ENCODE measurements around the gene GNAT2.

GNAT2 gene

DNA sequence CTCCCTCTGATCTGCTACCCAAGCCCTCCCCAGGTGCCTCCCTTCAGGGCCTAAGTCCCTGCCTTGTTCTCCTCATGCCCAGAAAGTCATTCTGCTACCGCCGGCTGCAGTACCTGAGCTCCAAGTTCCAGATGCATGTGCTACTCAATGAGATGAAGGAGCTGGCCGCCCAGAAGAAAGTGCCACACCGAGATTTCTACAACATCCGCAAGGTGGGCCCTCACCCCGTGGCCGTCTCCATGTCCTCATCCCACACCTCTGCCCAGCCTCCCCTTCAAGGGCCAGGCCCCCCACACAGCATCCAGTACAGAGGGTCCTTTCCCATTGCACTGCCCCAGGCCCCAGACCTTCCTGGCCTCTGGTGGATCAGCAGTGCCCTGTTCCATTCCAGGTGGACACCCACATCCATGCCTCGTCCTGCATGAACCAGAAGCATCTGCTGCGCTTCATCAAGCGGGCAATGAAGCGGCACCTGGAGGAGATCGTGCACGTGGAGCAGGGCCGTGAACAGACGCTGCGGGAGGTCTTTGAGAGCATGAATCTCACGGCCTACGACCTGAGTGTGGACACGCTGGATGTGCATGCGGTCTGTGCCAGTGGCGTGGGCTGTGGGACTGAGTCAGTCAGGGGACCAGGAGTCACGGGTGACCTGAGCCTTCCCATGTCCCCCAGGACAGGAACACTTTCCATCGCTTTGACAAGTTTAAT lies 8.4 kb upstream of the GNAT2 start:
- DNase-seq (ENCODE audit: low spot score) (no peak), FAIRE-seq (peak; percentile 78)

DNA sequence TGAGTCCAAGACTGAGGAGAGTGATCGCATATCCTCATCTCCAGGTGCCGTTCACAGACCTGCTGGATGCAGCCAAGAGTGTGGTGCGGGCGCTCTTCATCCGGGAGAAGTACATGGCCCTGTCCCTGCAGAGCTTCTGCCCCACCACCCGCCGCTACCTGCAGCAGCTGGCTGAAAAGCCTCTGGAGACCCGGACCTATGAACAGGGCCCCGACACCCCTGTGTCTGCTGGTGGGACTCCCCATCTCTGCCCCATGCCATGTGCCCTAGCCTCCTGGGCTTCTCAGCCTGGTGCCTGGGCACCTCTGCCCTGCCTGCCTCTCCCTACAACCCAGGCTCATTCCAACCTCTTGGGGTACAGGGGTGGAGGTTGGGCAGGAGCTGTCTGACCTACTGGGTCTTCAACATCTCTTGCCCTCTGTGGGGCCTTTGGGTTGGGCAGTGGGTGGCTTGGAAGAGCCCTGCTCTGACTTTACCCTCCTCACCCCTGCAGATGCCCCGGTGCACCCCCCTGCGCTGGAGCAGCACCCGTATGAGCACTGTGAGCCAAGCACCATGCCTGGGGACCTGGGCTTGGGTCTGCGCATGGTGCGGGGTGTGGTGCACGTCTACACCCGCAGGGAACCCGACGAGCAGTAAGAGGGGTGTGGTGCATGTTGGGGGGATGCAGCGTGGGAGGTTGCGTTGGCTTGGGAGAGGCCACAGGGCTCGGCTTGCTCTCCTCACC lies 7.4 kb upstream of the GNAT2 start:
- FAIRE-seq (no peak), DNase-seq (ENCODE audit: low spot score) (no peak)

DNA sequence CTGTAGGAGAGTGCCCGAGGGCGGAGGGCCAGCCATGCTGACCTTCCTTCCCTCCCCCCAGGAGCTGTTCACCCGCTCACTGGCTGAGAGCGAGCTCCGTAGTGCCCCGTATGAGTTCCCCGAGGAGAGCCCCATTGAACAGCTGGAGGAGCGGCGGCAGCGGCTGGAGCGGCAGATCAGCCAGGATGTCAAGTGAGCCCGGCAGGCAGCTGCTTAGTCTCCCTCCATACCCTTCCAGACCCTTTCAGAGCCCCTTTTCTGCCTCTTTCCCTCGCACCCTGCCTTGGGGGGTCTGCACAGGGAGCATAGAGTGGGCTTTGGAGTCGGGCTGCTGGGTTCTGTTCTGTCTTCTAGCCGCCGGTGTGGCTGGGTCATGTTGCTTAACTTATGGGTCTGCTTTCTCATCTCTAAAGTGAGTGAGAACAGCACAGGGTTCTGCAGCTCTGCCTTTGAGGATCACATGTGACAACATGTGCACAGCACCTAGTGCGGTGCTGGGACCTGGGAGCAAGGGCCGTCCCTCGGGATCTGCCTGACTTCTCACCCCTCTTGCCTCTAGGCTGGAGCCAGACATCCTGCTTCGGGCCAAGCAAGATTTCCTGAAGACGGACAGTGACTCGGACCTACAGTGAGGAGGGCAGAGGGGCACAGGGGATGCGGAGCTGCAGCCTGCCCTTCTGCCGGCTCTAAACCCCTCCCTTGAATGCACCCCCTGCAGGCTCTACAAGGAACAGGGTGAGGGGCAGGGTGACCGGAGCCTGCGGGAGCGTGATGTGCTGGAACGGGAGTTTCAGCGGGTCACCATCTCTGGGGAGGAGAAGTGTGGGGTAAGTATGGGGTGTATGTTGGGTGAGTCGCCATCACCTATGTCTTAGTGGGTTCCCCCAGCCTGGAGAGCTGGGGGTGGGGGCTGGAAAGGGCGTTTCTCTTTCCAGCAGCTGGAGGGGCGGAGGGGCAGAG lies 6.5 kb upstream of the GNAT2 start:
- FAIRE-seq, result no peak
- DNase-seq (ENCODE audit: low spot score), result no peak

DNA sequence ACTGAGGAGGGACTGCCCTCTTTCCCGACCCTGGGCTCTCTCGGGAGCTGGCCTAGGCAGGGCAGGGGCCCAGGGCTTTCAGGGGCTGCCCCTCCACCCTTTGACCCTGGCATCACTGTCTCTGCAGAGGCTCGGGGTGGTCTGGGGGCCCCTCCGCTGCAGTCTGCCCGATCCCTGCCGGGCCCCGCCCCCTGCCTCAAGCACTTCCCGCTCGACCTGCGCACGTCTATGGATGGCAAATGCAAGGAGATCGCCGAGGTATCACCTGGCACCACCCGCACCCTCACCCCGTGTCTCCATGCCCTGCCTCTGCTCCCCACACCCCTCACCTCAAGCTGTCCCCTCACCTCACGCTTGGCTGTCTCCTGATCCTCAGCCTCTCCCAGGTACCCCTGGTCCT lies 5.8 kb upstream of the GNAT2 start:
- no peak for FAIRE-seq
- no peak for DNase-seq (ENCODE audit: low spot score)

DNA sequence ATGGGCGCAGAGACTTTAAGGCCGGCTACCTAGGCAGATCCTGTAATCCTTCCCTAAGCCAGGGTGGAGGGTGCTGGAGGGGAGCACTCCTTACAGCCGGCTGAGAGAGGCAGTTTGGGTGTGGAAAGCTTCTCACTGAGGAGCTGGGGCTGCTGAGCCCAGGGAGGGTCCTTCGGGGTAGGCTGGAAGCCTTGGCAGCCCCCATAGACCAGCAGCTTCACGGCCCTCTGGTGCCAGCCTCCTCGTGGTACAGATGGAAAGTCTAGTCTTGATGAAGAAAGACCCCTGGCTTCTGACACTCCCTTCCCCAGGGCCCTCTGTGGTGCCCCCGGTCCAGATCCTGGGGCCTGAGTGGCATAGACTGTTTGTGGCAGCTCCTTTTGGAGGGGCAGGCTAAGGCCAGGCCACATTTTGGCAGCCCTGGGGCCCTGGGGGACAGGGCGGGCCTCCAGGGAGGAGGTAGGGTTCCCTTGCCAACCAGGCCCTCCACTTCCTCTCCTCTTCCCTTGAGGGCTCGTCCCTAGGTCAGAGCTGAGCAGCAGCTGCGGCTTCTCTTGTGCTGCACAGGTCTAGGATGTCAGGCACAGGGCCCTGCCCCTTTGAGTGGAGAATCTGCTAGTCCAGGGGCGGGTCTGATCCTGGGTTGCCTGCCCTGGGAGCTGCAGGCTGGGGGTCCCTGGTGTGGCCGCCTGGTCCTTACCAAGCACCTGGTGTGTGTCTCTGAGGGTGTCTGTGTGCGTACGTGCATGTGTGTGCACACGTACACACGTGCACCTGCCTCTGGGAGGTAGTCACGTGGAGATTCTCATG lies 5.0 kb upstream of the GNAT2 start:
- DNase-seq (ENCODE audit: low spot score), result no peak
- FAIRE-seq, result no peak

DNA sequence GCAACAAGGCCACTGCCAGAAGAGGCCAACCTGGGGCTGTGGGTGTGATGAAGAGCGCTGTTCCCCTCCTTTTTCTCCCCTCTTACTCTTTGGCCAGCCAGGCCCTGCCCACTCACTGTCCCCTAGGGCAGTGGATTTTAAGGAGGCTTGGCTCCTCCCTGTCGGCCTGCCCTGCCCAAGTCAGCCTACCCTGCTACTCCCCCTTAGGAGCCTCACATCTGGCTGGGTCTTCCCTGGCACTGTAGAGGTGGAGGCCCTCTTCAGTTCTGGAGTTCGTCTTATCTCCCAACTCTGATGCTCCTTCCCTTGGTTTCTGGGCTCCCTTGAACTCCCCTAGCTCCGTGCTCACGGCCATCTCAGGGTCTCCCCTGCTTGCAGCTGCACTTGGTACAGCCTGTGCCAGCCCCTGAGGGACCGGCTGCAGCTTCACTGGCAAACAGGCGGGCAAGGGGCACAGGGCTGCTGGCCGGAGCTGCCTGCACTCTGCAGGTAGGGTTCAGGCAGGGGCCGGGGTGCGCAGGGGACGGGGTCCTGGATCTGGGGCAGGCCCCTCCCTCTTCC lies 4.3 kb upstream of the GNAT2 start:
- no peak for FAIRE-seq
- no peak for DNase-seq (ENCODE audit: low spot score)

DNA sequence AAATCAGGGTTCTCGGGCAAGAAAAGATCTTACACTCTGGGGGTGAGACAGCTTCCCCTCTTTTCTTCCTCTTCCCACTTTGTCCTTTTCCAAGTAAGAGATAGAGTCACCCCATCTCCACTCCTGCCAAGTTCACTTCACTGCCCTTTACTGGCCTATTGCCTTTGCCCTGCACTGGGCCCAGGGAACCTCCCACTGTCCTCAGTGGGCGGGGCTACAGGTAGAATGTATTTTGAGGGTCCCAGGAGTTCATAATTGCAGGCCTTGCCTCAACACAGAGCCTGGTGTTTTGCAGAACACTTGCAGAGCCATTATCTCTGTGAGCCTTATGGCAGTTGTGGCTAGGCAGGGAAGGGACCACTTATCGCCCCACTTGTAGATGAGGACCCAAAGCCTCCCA lies 3.5 kb upstream of the GNAT2 start:
- DNase-seq (ENCODE audit: low spot score) (no peak), FAIRE-seq (no peak)

DNA sequence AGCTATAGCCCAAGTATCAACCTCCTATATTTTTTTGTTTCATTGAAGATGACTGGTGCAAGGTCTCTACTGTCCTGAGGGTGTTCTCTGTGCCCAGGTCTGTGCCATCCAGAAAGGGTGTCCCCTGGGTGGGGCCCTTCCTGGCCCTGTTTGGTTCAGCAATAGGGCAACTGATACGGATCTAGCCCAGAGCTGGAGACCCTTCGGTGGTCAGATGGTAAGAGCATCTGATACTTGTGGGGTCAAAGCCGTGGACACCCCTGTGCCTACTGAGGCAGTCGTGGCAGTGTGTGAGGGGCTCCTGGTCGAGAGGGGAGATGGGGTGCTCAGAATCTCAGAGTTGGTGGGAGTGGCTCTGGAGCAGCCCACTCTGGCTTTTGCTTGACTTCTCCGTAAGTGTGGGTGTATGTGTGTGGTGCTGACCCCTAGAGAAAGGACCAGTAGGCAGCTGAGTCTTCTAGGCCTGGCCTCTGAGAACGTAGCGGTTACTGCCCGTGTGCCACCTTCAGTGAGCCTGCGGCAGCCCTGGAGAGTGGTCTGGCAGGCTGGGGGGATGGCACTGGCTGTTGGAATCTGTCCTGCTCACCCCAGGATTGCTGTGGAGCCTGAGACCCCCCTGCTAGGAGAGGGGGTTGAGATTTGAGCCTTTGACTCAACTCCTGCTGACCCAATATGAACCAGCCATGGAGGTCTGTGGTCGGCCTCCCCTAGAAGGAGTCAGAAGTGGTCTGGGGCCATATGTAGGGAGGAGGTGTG lies 2.9 kb upstream of the GNAT2 start:
- no peak for DNase-seq (ENCODE audit: low spot score)
- FAIRE-seq, result no peak

DNA sequence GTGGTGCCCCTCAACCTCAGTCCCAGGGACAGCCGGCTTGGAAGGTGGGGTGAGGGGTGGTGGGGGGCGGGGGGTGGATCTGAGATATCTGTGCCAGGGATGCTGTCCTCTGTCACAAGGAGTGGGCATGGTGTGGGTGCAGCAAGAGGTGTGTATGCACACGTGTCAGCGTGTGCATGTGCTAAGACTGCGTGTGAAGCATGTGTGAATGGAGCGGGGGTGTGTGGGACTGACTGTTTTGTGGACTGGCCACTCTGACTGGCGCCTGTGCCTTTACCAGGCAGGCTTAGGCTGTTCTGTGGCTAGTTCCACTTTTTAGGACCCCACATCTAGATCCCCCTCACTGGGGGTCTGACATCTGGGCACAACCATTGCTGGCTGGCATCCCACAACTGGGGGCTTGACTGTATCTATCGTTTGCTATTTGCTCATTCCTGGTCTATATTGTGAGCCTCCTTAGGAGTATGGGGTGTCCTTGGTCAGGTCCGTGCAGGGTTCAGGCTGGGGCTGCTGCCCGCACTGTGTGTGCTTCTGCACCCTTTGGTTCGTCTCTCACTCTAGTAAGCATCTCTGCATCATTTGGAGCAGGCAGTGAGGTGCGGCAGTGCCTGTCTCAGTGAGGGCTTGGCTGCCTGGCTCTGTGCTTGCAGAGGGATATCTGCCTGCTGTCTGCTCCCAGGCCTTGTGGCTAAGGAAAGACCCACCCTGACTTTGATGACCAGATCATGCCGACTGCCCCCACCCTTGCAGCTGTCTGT lies 2.1 kb upstream of the GNAT2 start:
- FAIRE-seq, result no peak
- DNase-seq (ENCODE audit: low spot score), result no peak

DNA sequence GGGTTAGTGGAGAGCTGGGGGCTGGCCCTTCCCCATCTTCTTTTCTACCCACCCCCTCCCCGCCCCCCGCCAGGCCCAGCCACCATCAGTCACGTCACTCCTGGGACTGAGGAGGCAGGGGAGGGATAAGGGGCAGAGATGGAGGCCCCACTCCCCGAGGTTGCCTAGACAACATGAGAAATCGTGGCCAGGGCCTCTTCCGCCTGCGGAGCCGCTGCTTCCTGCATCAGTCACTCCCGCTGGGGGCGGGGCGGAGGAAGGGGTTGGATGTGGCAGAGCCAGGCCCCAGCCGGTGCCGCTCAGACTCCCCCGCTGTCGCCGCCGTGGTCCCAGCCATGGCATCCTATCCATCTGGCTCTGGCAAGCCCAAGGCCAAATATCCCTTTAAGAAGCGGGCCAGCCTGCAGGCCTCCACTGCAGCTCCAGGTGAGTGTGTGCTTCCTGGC lies 1.4 kb upstream of the GNAT2 start:
- DNase-seq (ENCODE audit: low spot score) (peak; percentile 98), FAIRE-seq (peak; percentile 74)

DNA sequence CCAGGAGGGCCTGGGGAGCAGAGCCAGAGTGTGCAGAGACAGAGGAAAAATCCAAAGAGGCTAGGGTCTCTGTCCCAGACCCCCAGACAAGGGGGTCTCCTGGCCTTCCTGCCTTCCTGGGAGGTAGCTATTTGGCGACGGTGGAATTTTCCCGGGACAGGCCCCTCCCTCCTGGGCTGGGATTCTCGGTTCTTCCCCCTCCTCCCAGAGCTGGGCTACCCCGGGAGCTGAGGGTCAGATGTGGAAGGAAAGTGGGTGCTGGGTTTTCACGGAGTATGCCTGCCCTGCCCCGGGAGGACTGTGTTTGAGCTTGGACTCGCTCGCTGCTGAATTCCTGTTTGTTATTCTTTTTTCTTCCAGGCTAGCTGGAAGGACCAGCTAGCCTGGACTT lies 980 bp upstream of the GNAT2 start:
- DNase-seq (ENCODE audit: low spot score) (peak; percentile 73), FAIRE-seq (no peak)

DNA sequence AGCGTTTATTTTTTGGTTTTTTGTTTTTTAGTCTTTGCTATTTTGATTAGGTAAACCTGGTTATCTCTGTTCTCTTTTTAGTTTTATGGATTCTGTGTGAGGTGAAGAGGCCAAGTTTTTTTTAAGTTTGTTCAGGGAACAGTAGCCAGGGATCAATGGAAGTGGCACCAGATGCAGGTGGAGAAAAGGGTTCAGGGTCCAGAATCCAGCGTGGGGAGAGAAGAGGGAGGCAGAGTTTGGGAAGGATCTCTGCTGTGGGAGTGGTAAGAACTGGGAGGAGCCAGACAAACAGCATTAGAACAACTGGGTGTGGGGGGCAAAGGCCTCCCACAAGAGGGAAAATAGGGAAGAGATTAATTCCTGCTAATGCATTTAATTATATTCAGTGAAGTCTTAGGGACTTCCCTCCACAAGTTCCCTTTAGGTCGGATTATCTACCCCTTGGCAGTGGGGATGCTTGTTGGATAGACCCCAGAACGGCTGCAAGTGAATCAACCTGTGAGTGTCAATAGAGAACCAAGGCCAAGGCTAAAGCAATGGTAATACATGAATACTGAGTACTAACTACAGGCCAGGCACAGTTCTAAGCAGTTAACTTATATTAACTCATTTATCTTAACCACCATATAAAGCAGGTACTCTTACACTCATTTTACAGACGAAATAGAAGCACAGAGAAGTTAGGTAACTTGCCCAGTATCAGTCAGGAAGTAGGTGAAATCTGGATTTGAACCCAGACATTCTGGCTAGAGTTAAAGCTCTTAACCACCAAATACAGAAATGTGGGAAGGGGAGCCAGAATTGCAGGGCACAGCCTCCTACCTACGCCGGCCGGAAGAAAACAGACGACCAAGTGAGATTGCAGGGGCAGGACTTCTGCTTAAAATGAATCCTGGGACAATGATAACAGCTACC lies 498 bp downstream of the GNAT2 start:
- FAIRE-seq (no peak), DNase-seq (ENCODE audit: low spot score) (peak; percentile 37)

DNA sequence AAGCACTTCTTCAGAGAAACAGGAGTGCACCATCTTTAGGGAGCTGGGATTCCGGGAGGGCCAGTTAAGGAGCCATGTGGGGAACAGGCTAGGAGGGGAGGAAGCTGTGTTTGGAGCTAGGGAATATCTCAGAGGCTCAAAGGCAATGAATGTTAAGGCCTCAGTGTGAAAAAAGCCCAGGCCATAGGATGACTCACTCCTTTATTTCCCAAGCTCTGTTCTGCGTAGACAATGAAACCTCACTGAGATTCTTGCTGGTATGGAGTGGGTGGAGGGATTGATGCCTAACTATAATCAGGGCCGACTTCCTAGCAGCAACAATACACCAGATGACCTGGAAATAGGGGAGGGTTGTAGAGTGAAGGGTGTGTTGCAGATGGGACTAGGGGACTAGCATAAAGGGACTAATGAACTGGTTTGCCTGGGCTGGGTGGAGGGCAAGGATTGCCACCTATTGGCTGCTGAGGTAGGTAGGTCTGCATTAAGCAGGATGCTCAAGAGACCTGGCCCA lies 2.1 kb downstream of the GNAT2 start:
- DNase-seq (ENCODE audit: low spot score) (peak; percentile 77), FAIRE-seq (no peak)

DNA sequence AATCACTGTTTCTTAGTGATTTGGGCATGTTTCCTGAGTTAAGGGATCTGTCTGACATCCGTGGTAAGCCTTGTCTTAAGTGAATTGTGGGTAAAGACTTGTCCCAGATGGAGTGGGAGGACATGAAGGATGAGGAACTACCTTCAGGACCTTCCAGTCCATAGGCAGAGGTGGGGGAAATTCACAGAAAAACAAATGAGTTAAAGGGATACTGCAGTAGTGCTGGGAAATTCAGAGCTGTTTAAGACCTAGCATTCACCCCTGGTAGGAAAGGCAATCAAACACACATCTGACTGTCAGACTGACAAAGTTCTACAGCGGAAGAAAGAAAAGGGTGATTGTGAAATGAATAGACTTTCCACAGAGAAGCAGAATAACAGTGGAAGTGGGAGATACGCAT lies 3.0 kb downstream of the GNAT2 start:
- no peak for DNase-seq (ENCODE audit: low spot score)
- FAIRE-seq, result no peak

DNA sequence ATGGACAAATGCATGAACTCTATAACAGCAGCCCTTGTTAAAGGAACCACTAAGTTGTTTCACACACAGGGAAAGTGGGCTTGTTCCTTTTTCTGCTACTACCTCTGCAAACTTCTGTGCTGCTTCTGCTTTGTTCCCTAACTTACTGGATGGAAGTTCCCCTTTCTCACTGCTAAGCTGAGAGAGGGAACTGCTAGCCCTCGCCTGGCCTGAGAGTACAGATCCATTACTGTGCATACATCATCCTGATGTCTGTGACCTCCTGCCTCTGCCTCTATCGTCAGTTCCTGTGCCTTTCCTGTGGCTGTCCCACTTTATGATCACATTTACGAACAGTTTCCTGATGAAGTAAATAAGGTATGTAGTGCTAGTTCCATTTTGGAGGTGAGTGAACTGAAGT lies 3.5 kb downstream of the GNAT2 start:
- FAIRE-seq (no peak), DNase-seq (ENCODE audit: low spot score) (no peak)

DNA sequence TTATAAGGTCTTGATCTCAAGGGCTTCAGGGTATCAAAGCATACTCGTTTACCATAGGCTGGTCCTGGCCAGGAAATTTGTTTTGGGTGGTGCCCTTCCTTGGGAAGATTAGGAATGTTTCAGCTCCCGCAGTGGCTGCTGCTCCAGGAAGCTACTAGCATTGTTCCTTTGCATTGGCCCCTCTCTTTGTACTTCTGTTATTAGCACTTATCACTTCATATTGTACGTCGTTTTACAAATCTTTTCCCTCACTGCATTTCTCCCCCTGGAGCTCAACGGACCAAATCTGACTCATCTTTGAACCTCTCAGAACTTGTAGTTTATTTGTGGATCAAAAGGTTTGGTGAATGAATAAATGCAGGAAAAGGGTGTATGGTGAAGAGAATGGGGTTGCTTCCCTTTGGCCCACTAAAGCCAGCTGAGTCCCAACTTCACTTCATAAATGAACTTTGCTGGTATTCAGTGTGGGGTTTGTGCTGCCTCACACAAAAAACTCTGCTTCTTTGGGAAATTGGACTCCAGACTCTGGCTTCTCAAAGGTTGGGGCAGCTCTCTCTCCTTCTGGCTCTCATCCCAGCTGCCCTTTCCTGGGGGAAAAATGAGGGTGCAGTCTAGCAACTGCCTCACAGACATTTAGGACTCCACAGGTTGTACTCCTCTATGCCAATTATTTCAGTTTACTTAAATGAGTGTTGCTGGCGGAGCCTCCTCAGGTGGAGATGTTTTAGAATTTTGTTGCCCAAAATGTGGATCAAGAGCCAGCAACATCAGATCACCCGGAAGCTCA lies 5.9 kb downstream of the GNAT2 start:
- DNase-seq (ENCODE audit: low spot score) (no peak), FAIRE-seq (no peak)

DNA sequence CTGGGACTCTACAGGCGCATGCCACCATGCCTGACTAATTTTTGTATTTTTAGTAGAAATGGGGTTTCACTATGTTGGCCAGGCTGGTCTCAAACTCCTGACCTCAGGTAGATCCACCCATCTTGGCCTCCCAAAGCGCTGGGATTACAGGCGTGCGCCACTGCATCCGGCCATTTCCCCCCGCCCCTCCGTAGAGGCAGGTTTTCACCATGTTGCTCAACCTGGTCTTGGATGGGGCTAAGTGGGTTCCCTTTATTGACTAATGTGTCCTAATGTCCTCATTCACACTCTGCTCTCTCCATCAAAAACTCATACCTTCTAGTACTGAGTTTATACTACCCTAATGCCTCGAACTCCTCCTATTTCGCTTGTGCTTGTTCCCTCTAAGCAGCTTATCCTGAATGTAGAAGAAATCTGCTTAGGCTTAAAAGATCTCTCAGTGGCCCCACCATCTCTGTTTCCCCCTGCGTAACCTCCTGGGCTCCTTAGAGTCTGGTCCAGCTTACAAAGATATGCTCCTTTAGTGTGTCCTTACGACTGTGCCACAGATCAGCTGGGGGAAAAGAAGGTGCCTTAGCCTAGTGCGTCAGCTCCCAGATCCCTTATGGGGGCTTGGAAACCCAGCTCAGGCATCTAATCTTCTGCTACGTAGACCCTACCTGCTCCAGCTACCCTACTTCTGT lies 8.0 kb downstream of the GNAT2 start:
- DNase-seq (ENCODE audit: low spot score), result no peak
- FAIRE-seq, result no peak
